SK-N-SH treated with all-trans-retinoic acid at 6 μM for 48 hours (cell line): ENCODE data around the gene NR1D2.

Experiments used
- ATAC-seq: fragments of 200-7000 bp; cut with Tn5 transposase; 3 replicates; pipeline ENCODE4 v1.9.1; 2020; ENCODE audit warnings: mild to moderate bottlenecking, moderate library complexity
- ARNTL ChIP-seq: fragments of 450-650 bp; formaldehyde crosslinking; IDR thresholded peaks from 2 replicates; pipeline ENCODE4 v1.5.0; 2020; ENCODE audit warnings: low read depth, mild to moderate bottlenecking, moderate library complexity, borderline replicate concordance
- BACH2 ChIP-seq: fragments of 250-450 bp; sonication (Bioruptor Pico); IDR thresholded peaks from 2 replicates; pipeline ENCODE4 v1.9.0; 2021; ENCODE audit warnings: mild to moderate bottlenecking, borderline replicate concordance
- CREB5 ChIP-seq: fragments of 250-450 bp; sonication (Bioruptor Pico); IDR thresholded peaks from 2 replicates; pipeline ENCODE4 v1.5.1; 2020; ENCODE audit warnings: low read depth, mild to moderate bottlenecking, moderate library complexity
- CSDC2 ChIP-seq: fragments of 250-450 bp; sonication (Bioruptor Pico); IDR thresholded peaks from 2 replicates; pipeline ENCODE4 v1.5.0; 2020; ENCODE audit warnings: mild to moderate bottlenecking, moderate library complexity
- CSRNP3 ChIP-seq: fragments of 250-450 bp; sonication (Bioruptor Pico); IDR thresholded peaks from 2 replicates; pipeline ENCODE4 v1.5.1; 2021; ENCODE audit warnings: mild to moderate bottlenecking, moderate library complexity
- ISL1 ChIP-seq: fragments of 250-450 bp; sonication (Bioruptor Pico); IDR thresholded peaks from 2 replicates; pipeline ENCODE4 v2.1.2; 2022; ENCODE audit warnings: mild to moderate bottlenecking, moderate library complexity
- OSR1 ChIP-seq: fragments of 250-450 bp; sonication (Bioruptor Pico); IDR thresholded peaks from 2 replicates; pipeline ENCODE4 v1.8.0; 2022; ENCODE audit warnings: moderate library complexity, mild to moderate bottlenecking, inconsistent platforms
- PATZ1 ChIP-seq: fragments of 250-450 bp; sonication (Bioruptor Pico); IDR thresholded peaks from 2 replicates; pipeline ENCODE4 v1.8.0; 2020; ENCODE audit warnings: mild to moderate bottlenecking, moderate library complexity, borderline replicate concordance
- PPARA ChIP-seq: fragments of 250-450 bp; sonication (Bioruptor Pico); IDR thresholded peaks from 2 replicates; pipeline ENCODE4 v1.5.0; 2020; ENCODE audit warnings: mild to moderate bottlenecking, borderline replicate concordance
- RARB ChIP-seq: fragments of 250-450 bp; sonication (Bioruptor Pico); IDR thresholded peaks from 2 replicates; pipeline ENCODE4 v1.8.0; 2021; ENCODE audit warnings: mild to moderate bottlenecking, moderate library complexity
- SNAI2 ChIP-seq: fragments of 250-450 bp; sonication (Bioruptor Pico); IDR thresholded peaks from 2 replicates; pipeline ENCODE4 v1.5.0; 2020; ENCODE audit warnings: mild to moderate bottlenecking, moderate library complexity
- TCF4 ChIP-seq: fragments of 250-450 bp; sonication (Bioruptor Pico); IDR thresholded peaks from 2 replicates; pipeline ENCODE4 v1.8.0; 2021; ENCODE audit warnings: mild to moderate bottlenecking, moderate library complexity, borderline replicate concordance
- TOX ChIP-seq: fragments of 250-450 bp; sonication (Bioruptor Pico); IDR thresholded peaks from 2 replicates; pipeline ENCODE4 v1.8.0; 2021; ENCODE audit warnings: mild to moderate bottlenecking, moderate library complexity, borderline replicate concordance
- TSHZ2 ChIP-seq: fragments of 250-450 bp; sonication (Bioruptor Pico); IDR thresholded peaks from 2 replicates; pipeline ENCODE4 v1.5.0; 2020; ENCODE audit warnings: mild to moderate bottlenecking, moderate library complexity
- ZC3H10 ChIP-seq: fragments of 250-450 bp; sonication (Bioruptor Pico); IDR thresholded peaks from 2 replicates; pipeline ENCODE4 v1.5.1; 2021; ENCODE audit warnings: mild to moderate bottlenecking, moderate library complexity
- ZFP3 ChIP-seq: fragments of 250-450 bp; sonication (Bioruptor Pico); IDR thresholded peaks from 2 replicates; pipeline ENCODE4 v1.5.0; 2020; ENCODE audit warnings: mild to moderate bottlenecking, moderate library complexity
- ZFP30 ChIP-seq: fragments of 450-650 bp; formaldehyde crosslinking; IDR thresholded peaks from 2 replicates; pipeline ENCODE4 v1.5.0; 2022; ENCODE audit warnings: mild to moderate bottlenecking, moderate library complexity
- ZNF565 ChIP-seq: fragments of 450-650 bp; formaldehyde crosslinking; conservative IDR thresholded peaks from 2 replicates; pipeline ENCODE4 v1.5.0; 2020; ENCODE audit warnings: low read depth, mild to moderate bottlenecking, moderate library complexity
- ZNF70 ChIP-seq: fragments of 450-650 bp; formaldehyde crosslinking; IDR thresholded peaks from 2 replicates; pipeline ENCODE4 v1.5.0; 2020; ENCODE audit warnings: mild to moderate bottlenecking, moderate library complexity

Gene NR1D2

GRCh38 chr3:23937296-23937695, 7.8 kb upstream of the NR1D2 start (continued):
- TF ChIP-seq PATZ1 (CRISPR knock-in tag): no peak

GRCh38 chr3:23938688-23939087, 6.4 kb upstream of the NR1D2 start:
- no peak for ATAC-seq
- TF ChIP-seq OSR1 (no peak), ZNF70 (no peak), ZC3H10 (CRISPR knock-in tag) (no peak), ZNF565 (CRISPR knock-in tag) (peak; percentile 83)

GRCh38 chr3:23940775-23941174, 4.3 kb upstream of the NR1D2 start:
- ATAC-seq: no peak
- TF ChIP-seq SNAI2 (CRISPR knock-in tag) (no peak), ISL1 (CRISPR knock-in tag) (0 out of 2 replicates have a peak, but pooled peaks have one; percentile 31)

- TF ChIP-seq RARB (CRISPR knock-in tag) (no peak), TCF4 (CRISPR knock-in tag) (no peak), ZNF565 (CRISPR knock-in tag) (no peak), TOX (CRISPR knock-in tag) (no peak), CSDC2 (no peak), CSRNP3 (CRISPR knock-in tag) (no peak), OSR1 (no peak), ARNTL (CRISPR knock-in tag) (no peak), ZFP3 (CRISPR knock-in tag) (no peak), PPARA (CRISPR knock-in tag) (no peak), TSHZ2 (no peak), ZFP30 (CRISPR knock-in tag) (no peak), PATZ1 (CRISPR knock-in tag) (no peak)
- ATAC-seq: no peak
Measured at GRCh38 chr3:23941440-23941839, 3.6 kb upstream of the NR1D2 start.

- TF ChIP-seq ARNTL (CRISPR knock-in tag) (no peak), ZNF565 (CRISPR knock-in tag) (no peak), ZNF70 (no peak), PPARA (CRISPR knock-in tag) (no peak), CREB5 (no peak), TOX (CRISPR knock-in tag) (no peak), BACH2 (CRISPR knock-in tag) (no peak), CSRNP3 (CRISPR knock-in tag) (no peak)
- no peak for ATAC-seq
Measured at GRCh38 chr3:23942546-23942945, 2.5 kb upstream of the NR1D2 start.
